Activated T-cell treated with anti-CD3 and anti-CD28 coated beads, Interleukin-2, amount 50 U/mL, for 48 hours (primary cell): ENCODE results near the gene MMP24OS.

ENCODE experiments used
- DNase-seq, 2 experiments: peaks; one replicate each; pipeline ENCODE4 v3.0.0-alpha.2; 2020

Gene MMP24OS

GRCh38 chr20:35305682-35306556, 28.0 kb upstream of the MMP24OS start:
- DNase-seq: peak; percentile 84 to 89

- DNase-seq: peak in 1 of 2 experiments; percentile 37
These were observed 27.0 kb upstream of the MMP24OS start for GRCh38 chr20:35304956-35305355.

- peak; percentile 89 to 92 for DNase-seq
These were observed 26.0 kb upstream of the MMP24OS start for GRCh38 chr20:35303735-35304491.

GRCh38 chr20:35303382-35303734, 25.4 kb upstream of the MMP24OS start:
- DNase-seq: no peak

GRCh38 chr20:35302421-35303335, 24.8 kb upstream of the MMP24OS start:
- no peak for DNase-seq

- DNase-seq: no peak
These were observed 23.5 kb upstream of the MMP24OS start for GRCh38 chr20:35301426-35301825.

- DNase-seq: no peak
These were observed 22.7 kb upstream of the MMP24OS start for GRCh38 chr20:35300469-35301262.

GRCh38 chr20:35299780-35300179, 21.9 kb upstream of the MMP24OS start:
- no peak for DNase-seq

- DNase-seq: no peak
These were observed 20.3 kb upstream of the MMP24OS start for GRCh38 chr20:35298264-35298663.

- no peak for DNase-seq
These were observed 19.8 kb upstream of the MMP24OS start for GRCh38 chr20:35297740-35298139.

- no peak for DNase-seq
These were observed 19.2 kb upstream of the MMP24OS start for GRCh38 chr20:35297155-35297554.

- DNase-seq: no peak
These were observed 18.2 kb upstream of the MMP24OS start for GRCh38 chr20:35296101-35296554.

GRCh38 chr20:35295674-35296073, 17.8 kb upstream of the MMP24OS start:
- no peak for DNase-seq

- no peak for DNase-seq
These were observed 17.1 kb upstream of the MMP24OS start for GRCh38 chr20:35295058-35295457.

GRCh38 chr20:35294293-35294685, 16.4 kb upstream of the MMP24OS start:
- DNase-seq: no peak

GRCh38 chr20:35293303-35294292, 15.7 kb upstream of the MMP24OS start:
- DNase-seq: no peak

GRCh38 chr20:35292504-35293285, 14.8 kb upstream of the MMP24OS start:
- DNase-seq: no peak

- DNase-seq: no peak
These were observed 14.0 kb upstream of the MMP24OS start, which contains the start of gene FAM83C for GRCh38 chr20:35291654-35292503. Gene FAM83C (minus strand): TSS chr20:35292425. CDS start chr20:35292304, 121 bp downstream.

- DNase-seq: no peak
These were observed 13.0 kb upstream of the MMP24OS start for GRCh38 chr20:35290887-35291417.
